Measurements from ENCODE around the gene GPRC5D.

- TF ChIP-seq CTCF (IDR thresholded peaks at IDR 0.05) (no peak), POLR2AphosphoS5 (IDR thresholded peaks at IDR 0.05) (no peak), POLR2A (IDR thresholded peaks at IDR 0.05) (no peak)
Observed at GRCh38 chr12:12993367-12993766, 41.4 kb upstream of the GPRC5D start.
